H1 (cell line): ENCODE measurements around the gene CPXM1. TPM values are rescaled to one million over a fixed set of nuclear protein-coding genes. Genes with fewer than 3 reads are reported as not detected.

Source experiments
- CTCF ChIA-PET: fragments of 300-600 bp; sonication (Branson Sonifier 250); formaldehyde crosslinking; loops from one replicate; lab custom pipeline; 2021; ENCODE audit not compliant: partially characterized antibody; lab: Charles Lee
- POLR2A ChIA-PET: fragments of 300-600 bp; sonication (Branson Sonifier 250); formaldehyde crosslinking; loops from one replicate; lab custom pipeline; 2021; ENCODE audit warnings: inconsistent platforms; ENCODE audit not compliant: partially characterized antibody; lab: Charles Lee
- DNase-seq, 2 experiments: peaks; one replicate each; pipeline versions ENCODE4 v3.0.0 to v3.0.0-alpha.2; 2010 to 2022; ENCODE audit warnings: low spot score in 2 of 2, low read depth in 1 of 2, mixed read lengths in 1 of 2
- FAIRE-seq: peaks from 2 replicates; lab custom pipeline; 2011; peaks lifted over from hg19 to GRCh38; lab: Jason Lieb, UNC
- H2AFZ ChIP-seq: 2 replicates; pipeline ENCODE4 v1.8.1; 2012; ENCODE audit warnings: low read length, inconsistent platforms
- H2AK5ac ChIP-seq: 2 replicates; pipeline ENCODE4 v1.6.1; 2013; ENCODE audit warnings: low read depth, low read length
- H2BK120ac ChIP-seq: replicated peaks from 2 replicates; pipeline ENCODE3; 2013; ENCODE audit warnings: low read depth, low read length, inconsistent platforms
- H2BK12ac ChIP-seq: 2 replicates; pipeline ENCODE4 v1.6.1; 2013; ENCODE audit warnings: low read depth, low read length
- H2BK15ac ChIP-seq: 2 replicates; pipeline ENCODE4 v1.6.1; 2013; ENCODE audit warnings: low read length
- H2BK20ac ChIP-seq: 2 replicates; pipeline ENCODE4 v1.6.1; 2013; ENCODE audit warnings: low read length
- H2BK5ac ChIP-seq: 2 replicates; pipeline ENCODE4 v1.6.1; 2013; ENCODE audit warnings: low read depth, low read length
- H3K14ac ChIP-seq: 2 replicates; pipeline ENCODE4 v1.6.1; 2013; ENCODE audit warnings: inconsistent platforms; ENCODE audit not compliant: insufficient read length
- H3K18ac ChIP-seq: 2 replicates; pipeline ENCODE4 v1.6.1; 2013; ENCODE audit warnings: low read length; ENCODE audit errors: extremely low read depth
- H3K23ac ChIP-seq: 2 replicates; pipeline ENCODE4 v1.6.1; 2013; ENCODE audit warnings: inconsistent platforms; ENCODE audit not compliant: insufficient read length
- H3K23me2 ChIP-seq: 2 replicates; pipeline ENCODE4 v1.6.1; 2013; ENCODE audit warnings: low read depth, low read length
- H3K27ac ChIP-seq: 2 replicates; pipeline ENCODE4 v1.6.1; 2011; ENCODE audit warnings: low read depth, low read length, inconsistent platforms
- H3K27me3 ChIP-seq, 4 experiments: replicated peaks in 1 of 4; 1 replicate in 1 of 4; 2 replicates in 3 of 4; pipeline versions ENCODE4 v1.6.1 to v1.8.1; 2011 to 2013; ENCODE audit warnings: low read length in 3 of 4, mild to moderate bottlenecking in 3 of 4, inconsistent platforms in 2 of 4, mixed read lengths in 2 of 4, moderate library complexity in 1 of 4; ENCODE audit not compliant: control insufficient read depth in 3 of 4, insufficient read depth in 3 of 4; ENCODE audit errors: extremely low read depth in 1 of 4
- H3K36me3 ChIP-seq, 4 experiments: 2 replicates each; pipeline versions ENCODE4 v1.6.1 to v1.8.1; 2011 to 2013; ENCODE audit warnings: mild to moderate bottlenecking in 4 of 4, low read length in 3 of 4, moderate library complexity in 2 of 4, control low read depth in 1 of 4, inconsistent platforms in 1 of 4; ENCODE audit not compliant: insufficient read depth in 4 of 4, control insufficient read depth in 2 of 4
- H3K4ac ChIP-seq: replicated peaks from 2 replicates; pipeline ENCODE3; 2013; ENCODE audit warnings: low read length, low read depth, mixed read lengths, inconsistent platforms; ENCODE audit not compliant: insufficient read length
- H3K4me1 ChIP-seq, 4 experiments: replicated peaks in 1 of 4; 1 replicate in 1 of 4; 2 replicates in 3 of 4; pipeline versions ENCODE4 v1.6.1 to v1.8.1; 2011 to 2013; ENCODE audit warnings: low read length in 3 of 4, inconsistent platforms in 2 of 4, mixed read lengths in 1 of 4; ENCODE audit not compliant: insufficient read depth in 4 of 4, control insufficient read depth in 3 of 4
- H3K4me2 ChIP-seq, 2 experiments: 2 replicates each; pipeline versions ENCODE4 v1.6.1 to v1.8.1; 2011 to 2013; ENCODE audit warnings: low read depth in 2 of 2, low read length in 2 of 2, control low read depth in 1 of 2, inconsistent platforms in 1 of 2, mild to moderate bottlenecking in 1 of 2; ENCODE audit not compliant: insufficient read depth in 1 of 2
- H3K4me3 ChIP-seq, 4 experiments: fragments of 200-600, 300-600 bp in 1 of 4; sonication (generic), shearing (Covaris generic), sonication (Bioruptor Twin) in 1 of 4; 2 replicates each; pipeline versions ENCODE4 v1.5.1 to v1.8.1; 2011 to 2016; ENCODE audit warnings: low read length in 4 of 4, low read depth in 3 of 4, control low read depth in 2 of 4, inconsistent platforms in 2 of 4, mild to moderate bottlenecking in 2 of 4, mixed read lengths in 1 of 4, moderate library complexity in 1 of 4; ENCODE audit not compliant: insufficient read depth in 2 of 4; ENCODE audit errors: extremely low read depth in 1 of 4
- H3K56ac ChIP-seq: replicated peaks from 2 replicates; pipeline ENCODE3; 2013; ENCODE audit warnings: low read depth, mild to moderate bottlenecking, mixed read lengths, low read length, inconsistent platforms; ENCODE audit not compliant: insufficient read length
- H3K79me1 ChIP-seq: 2 replicates; pipeline ENCODE4 v1.6.1; 2013; ENCODE audit warnings: low read depth, low read length, control low read depth
- H3K79me2 ChIP-seq, 2 experiments: 2 replicates each; pipeline versions ENCODE4 v1.6.1 to v1.8.1; 2012 to 2013; ENCODE audit warnings: low read length in 2 of 2, mild to moderate bottlenecking in 2 of 2, inconsistent platforms in 1 of 2; ENCODE audit not compliant: insufficient read depth in 2 of 2, control insufficient read depth in 1 of 2
- H3K9ac ChIP-seq, 4 experiments: replicated peaks in 1 of 4; 1 replicate in 1 of 4; 2 replicates in 3 of 4; pipeline versions ENCODE4 v1.6.1 to v1.8.1; 2011 to 2013; ENCODE audit warnings: low read depth in 3 of 4, low read length in 3 of 4, control low read depth in 2 of 4, mild to moderate bottlenecking in 2 of 4, moderate library complexity in 2 of 4, inconsistent platforms in 1 of 4; ENCODE audit errors: extremely low read depth in 1 of 4
- H3K9me3 ChIP-seq, 2 experiments: 2 replicates each; pipeline versions ENCODE4 v1.6.1 to v1.8.1; 2012 to 2013; ENCODE audit warnings: mild to moderate bottlenecking in 2 of 2, moderate library complexity in 2 of 2, control low read depth in 1 of 2, inconsistent platforms in 1 of 2, low read depth in 1 of 2, low read length in 1 of 2, mixed read lengths in 1 of 2; ENCODE audit not compliant: insufficient read depth in 2 of 2
- H4K20me1 ChIP-seq, 2 experiments: replicated peaks in 1 of 2; 2 replicates each; pipeline versions ENCODE3 to v1.8.1; 2011 to 2013; ENCODE audit warnings: inconsistent platforms in 2 of 2, low read length in 2 of 2, mild to moderate bottlenecking in 1 of 2; ENCODE audit not compliant: insufficient read depth in 2 of 2, control insufficient read depth in 1 of 2
- H4K5ac ChIP-seq: 2 replicates; pipeline ENCODE4 v1.6.1; 2013; ENCODE audit warnings: low read length, low read depth, mixed read lengths, inconsistent platforms; ENCODE audit not compliant: insufficient read length
- H4K8ac ChIP-seq: 2 replicates; pipeline ENCODE4 v1.8.0; 2013; ENCODE audit warnings: mild to moderate bottlenecking, moderate library complexity, low read length, inconsistent platforms; ENCODE audit not compliant: insufficient read depth; ENCODE audit errors: extremely low read depth
- H4K91ac ChIP-seq: replicated peaks from 2 replicates; pipeline ENCODE3; 2013; ENCODE audit warnings: low read length, mixed read lengths, inconsistent platforms; ENCODE audit not compliant: insufficient read length
- CREB1 ChIP-seq: IDR thresholded peaks from 2 replicates; pipeline ENCODE4 v1.6.1; 2012; ENCODE audit warnings: inconsistent platforms
- SAP30 ChIP-seq: fragments of 300-600 bp; sonication (generic); IDR thresholded peaks from 2 replicates; pipeline ENCODE4 v1.7.1; 2012; ENCODE audit warnings: low read length, moderate library complexity, mild to moderate bottlenecking, inconsistent platforms; ENCODE audit not compliant: insufficient read depth, insufficient replicate concordance
- SIRT6 ChIP-seq: IDR thresholded peaks from one replicate; pipeline ENCODE4 v1.7.1; 2012; ENCODE audit warnings: low read length, inconsistent platforms
- SP2 ChIP-seq: IDR thresholded peaks from 2 replicates; pipeline ENCODE4 v1.6.1; 2012; ENCODE audit warnings: mild to moderate bottlenecking, low read length, inconsistent platforms
- WGBS, 2 experiments: shearing (Covaris generic) in 1 of 2; methylation state at CpG; one replicate each; pipeline versions ENCODE4 v1.1.6 to v1.1.7; 2013 to 2015; ENCODE audit warnings: low lambda C conversion rate in 2 of 2, mixed read lengths in 2 of 2, inconsistent platforms in 1 of 2, low coverage in 1 of 2, missing lambda C conversion rate in 1 of 2; ENCODE audit not compliant: insufficient replicate concordance in 2 of 2, insufficient coverage in 1 of 2, insufficient read length in 1 of 2; ENCODE audit errors: extremely low coverage in 1 of 2, missing lambda C conversion rate in 1 of 2; 5-methylcytosine and 5-hydroxymethylcytosine counted together
- polyA plus RNA-seq, 7 experiments: library from polyadenylated mRNA; depleted of rRNA in 3 of 7; stranded (reverse) in 5 of 7; unstranded in 2 of 7; fragments of >200 nt in 5 of 7; fragments of 200-250 nt in 2 of 7; gene quantifications; 1 replicate in 5 of 7; 2 replicates in 1 of 7; 4 replicates in 1 of 7; pipeline versions ENCODE4 v1.2.1 to v1.2.3, GENCODE V29; 2011 to 2013; ENCODE audit warnings: missing spikeins in 2 of 7, mixed read lengths in 2 of 7
- total RNA-seq: library from RNA; stranded (reverse); fragmentation: NEBNext Ultra II Directional; extraction: Animal tissue kit (Norgen Biotek cat#: 25700); gene quantifications from 2 replicates; pipeline ENCODE4 v1.2.1, GENCODE V29; 2021

CPXM1 gene
- total and polyA plus RNA-seq, 2 of the 8 experiments (the other 6 are each of a cell fraction or from before 2014, with no cell fraction given) = 31.3 to 81.9 TPM

DNA sequence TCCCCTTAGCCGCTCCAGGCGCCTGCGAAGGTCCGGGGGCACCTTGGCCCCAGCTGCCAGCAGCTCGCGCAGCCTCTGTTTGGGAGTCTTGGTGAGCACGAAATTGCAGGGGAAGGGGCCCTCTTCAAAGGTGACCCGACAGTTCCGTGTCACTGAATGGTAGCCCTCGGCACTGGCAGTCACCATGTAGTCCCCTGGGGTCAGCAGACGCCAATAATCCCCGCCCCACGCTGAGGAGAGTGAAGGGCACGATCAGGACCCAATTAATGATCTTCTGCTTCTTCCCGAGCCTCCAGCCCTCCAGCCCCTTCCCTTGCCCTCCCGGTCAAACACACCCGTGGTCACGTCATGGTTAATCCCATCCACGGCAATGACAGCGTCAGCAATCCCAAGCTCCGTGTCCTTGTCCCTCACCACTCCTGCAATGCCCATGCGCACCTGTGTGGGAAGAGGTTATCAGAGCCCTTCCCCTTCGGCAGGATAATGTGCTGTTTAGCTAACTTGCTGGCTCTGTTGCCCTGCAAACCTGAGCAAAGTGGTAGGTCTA lies 6.2 kb downstream of the CPXM1 start:
- Histone ChIP-seq H4K20me1 (peaks cover 0 to 9% of the 10 kb centered on the region in 2 experiments), H4K91ac (no peak overlapping the region), H3K14ac (no peak overlapping the region), H3K4ac (no peak overlapping the region), H4K8ac (no peak overlapping the region; the same call in 1 of the 2 replicates), H2BK20ac (no peak overlapping the region), H3K9me3 (no peaks in the 10 kb centered on the region), H2BK12ac (no peak overlapping the region), H3K18ac (no peak overlapping the region), H2AK5ac (no peak overlapping the region), H2BK120ac (no peak overlapping the region), H3K23ac (no peak overlapping the region), H2AFZ (no peak overlapping the region), H2BK15ac (no peak overlapping the region), H3K56ac (no peak overlapping the region), H3K23me2 (no peaks in the 10 kb centered on the region), H3K4me2 (no peak overlapping the region), H4K5ac (no peak overlapping the region), H3K4me3 (no peak overlapping the region), H3K27me3 (no peaks in the 10 kb centered on the region; a peak in 1 of 7 replicates), H3K36me3 (peaks cover 11 to 35% (median 20%) of the 10 kb centered on the region in 4 experiments; a peak in 6 of 8 replicates), H3K9ac (no peak overlapping the region), H3K79me2 (no peaks in the 10 kb centered on the region), H2BK5ac (no peak overlapping the region), H3K27ac (no peak overlapping the region), H3K4me1 (peaks cover 0 to 5% (median 2%) of the 10 kb centered on the region in 4 experiments; a peak in 5 of 7 replicates), H3K79me1 (no peaks in the 10 kb centered on the region)
- WGBS, 2 experiments = 94% methylated on average over 23 of the region's 23 CpGs; no CpG with 5 or more reads in 1 of the 2 experiments
- ChIA-PET CTCF (interaction anchor here (0.8 to 2.8 kb wide), 3 partner anchors 14 to 206 kb away, joined by 3 to 18 read pairs (median 4); no protein-coding TSS in a partner anchor), POLR2A (interaction anchor here (0.9 to 1.6 kb wide), 4 partner anchors 8 to 77 kb away, joined by 3 to 4 read pairs (median 3); no protein-coding TSS in a partner anchor)
- no peak for TF ChIP-seq CREB1
- TF ChIP-seq SAP30 = no peak
- no peak for TF ChIP-seq SIRT6
- no peak for TF ChIP-seq SP2
- FAIRE-seq (no peak), DNase-seq (no peak)
